NB4 (cell line): ENCODE results near the gene BAHCC1.
A peak's percentile ranks its signal among the peaks of the same experiment; 100 is the strongest.

Source experiments
- DNase-seq: peaks from one replicate; pipeline ENCODE4 v3.0.0; 2010; ENCODE audit warnings: low read depth
- H3K4me3 ChIP-seq: one replicate; pipeline ENCODE4 v1.5.1; 2011; ENCODE audit warnings: mild to moderate bottlenecking, low read depth, low read length, moderate library complexity
- CTCF ChIP-seq: IDR thresholded peaks from one replicate; pipeline ENCODE4 v1.5.1; 2012; ENCODE audit warnings: low read depth, low read length
- MAX ChIP-seq: IDR thresholded peaks from 2 replicates; pipeline ENCODE4 v1.6.1; 2011; ENCODE audit warnings: low read depth, low read length
- MYC ChIP-seq: IDR thresholded peaks from 2 replicates; pipeline ENCODE4 v1.6.1; 2011; ENCODE audit warnings: low read depth, low read length
- POLR2A ChIP-seq: IDR thresholded peaks from 2 replicates; pipeline ENCODE4 v1.6.1; 2011; ENCODE audit warnings: mild to moderate bottlenecking; ENCODE audit not compliant: insufficient read length; ENCODE audit errors: extremely low read depth

Gene BAHCC1

GRCh38 chr17:81457401-81457800, 62.1 kb downstream of the BAHCC1 start:
- no peak for TF ChIP-seq MAX
- H3K4me3 ChIP-seq: no peak overlapping the region
- DNase-seq: peak; percentile 61

- peak; percentile 68 for DNase-seq
- no peak overlapping the region for H3K4me3 ChIP-seq
- TF ChIP-seq POLR2A (no peak), MAX (no peak), CTCF (no peak)
Observed at GRCh38 chr17:81457917-81458555, 62.8 kb downstream of the BAHCC1 start.

- H3K4me3 ChIP-seq: peak overlapping the region; percentile 77
Observed at GRCh38 chr17:81458628-81459027, 63.4 kb downstream of the BAHCC1 start.

GRCh38 chr17:81459224-81459623, 64.0 kb downstream of the BAHCC1 start:
- peak overlapping the region; percentile 77 for H3K4me3 ChIP-seq
- DNase-seq: peak; percentile 94
- TF ChIP-seq MAX (peak; percentile 49), MYC (0 out of 2 replicates have a peak, but pooled peaks have one; percentile 31), POLR2A (peak; percentile 55), CTCF (no peak)

More at GRCh38 chr17:81458628-81459027, 63.4 kb downstream of the BAHCC1 start:
- no peak for DNase-seq
- TF ChIP-seq MAX: no peak
- TF ChIP-seq MYC: no peak
- no peak for TF ChIP-seq CTCF
- TF ChIP-seq POLR2A: no peak

GRCh38 chr17:81459864-81460263, 64.6 kb downstream of the BAHCC1 start:
- peak; percentile 97 for TF ChIP-seq MYC
- no peak for TF ChIP-seq POLR2A
- TF ChIP-seq MAX: peak; percentile 99
- TF ChIP-seq CTCF: no peak
- peak; percentile 96 for DNase-seq
- H3K4me3 ChIP-seq: peak overlapping the region; percentile 77

- no peak for TF ChIP-seq CTCF
- peak; percentile 46 for TF ChIP-seq POLR2A
- TF ChIP-seq MAX: peak; percentile 76
- TF ChIP-seq MYC: peak; percentile 13
- H3K4me3 ChIP-seq: peak overlapping the region; percentile 81
- DNase-seq: peak; percentile 99
Observed at GRCh38 chr17:81460856-81461460, 65.7 kb downstream of the BAHCC1 start.
